Esophagus (tissue), 2 donors: Measurements from ENCODE around the gene ZSCAN25. TPM values are rescaled to one million over a fixed set of nuclear protein-coding genes. Genes with fewer than 3 reads are reported as not detected.
"Not testable (repeated sequence)": the region's sequence is repeated elsewhere in the genome, so short reads cannot be mapped to it uniquely, and the experiment has no call there.

Experiments
- H3K27ac ChIP-seq, 2 donors: one replicate each; pipeline ENCODE4 v1.5.1; 2013; ENCODE audit warnings: low read depth in 2 of 2, mild to moderate bottlenecking in 2 of 2, inconsistent platforms in 1 of 2, low read length in 1 of 2, moderate library complexity in 1 of 2
- H3K27me3 ChIP-seq, 2 donors: one replicate each; pipeline ENCODE4 v1.6.1; 2013; ENCODE audit warnings: low read length in 2 of 2, control low read depth in 1 of 2, mild to moderate bottlenecking in 1 of 2; ENCODE audit not compliant: insufficient read depth in 2 of 2, control insufficient read depth in 1 of 2
- H3K36me3 ChIP-seq, 2 donors: one replicate each; pipeline ENCODE4 v1.6.1; 2013; ENCODE audit warnings: low read length in 1 of 2; ENCODE audit not compliant: control insufficient read depth in 2 of 2, insufficient read depth in 2 of 2
- H3K4me1 ChIP-seq, 2 donors: one replicate each; pipeline ENCODE4 v1.6.1; 2013; ENCODE audit warnings: low read length in 1 of 2; ENCODE audit not compliant: control insufficient read depth in 2 of 2, insufficient read depth in 2 of 2
- H3K4me3 ChIP-seq, 2 donors: one replicate each; pipeline ENCODE4 v1.5.1; 2013; ENCODE audit warnings: low read length in 2 of 2, mild to moderate bottlenecking in 2 of 2, low read depth in 1 of 2, moderate library complexity in 1 of 2
- H3K9me3 ChIP-seq, 2 donors: one replicate each; pipeline ENCODE4 v1.6.1; 2013; ENCODE audit warnings: mild to moderate bottlenecking in 2 of 2, low read depth in 1 of 2, low read length in 1 of 2, moderate library complexity in 1 of 2; ENCODE audit not compliant: control insufficient read depth in 2 of 2, insufficient read depth in 1 of 2
- WGBS, 2 donors: extraction: QIAGEN DNeasy Blood & Tissue Kit; methylation state at CpG; one replicate each; pipeline ENCODE4 v1.1.7; 2013; 5-methylcytosine and 5-hydroxymethylcytosine counted together
- polyA plus RNA-seq, 2 donors: library from polyadenylated mRNA; stranded (reverse); fragments of 200-250 nt; gene quantifications; one replicate each; pipeline ENCODE4 v1.2.3, GENCODE V29; 2013
- donor health status: healthy with polysubstance abuse.
- donor health status: Bipolar disorder and iron deficiency.

ZSCAN25 gene
- polyA plus RNA-seq, 2 donors, result 4.4 to 4.5 TPM

DNA sequence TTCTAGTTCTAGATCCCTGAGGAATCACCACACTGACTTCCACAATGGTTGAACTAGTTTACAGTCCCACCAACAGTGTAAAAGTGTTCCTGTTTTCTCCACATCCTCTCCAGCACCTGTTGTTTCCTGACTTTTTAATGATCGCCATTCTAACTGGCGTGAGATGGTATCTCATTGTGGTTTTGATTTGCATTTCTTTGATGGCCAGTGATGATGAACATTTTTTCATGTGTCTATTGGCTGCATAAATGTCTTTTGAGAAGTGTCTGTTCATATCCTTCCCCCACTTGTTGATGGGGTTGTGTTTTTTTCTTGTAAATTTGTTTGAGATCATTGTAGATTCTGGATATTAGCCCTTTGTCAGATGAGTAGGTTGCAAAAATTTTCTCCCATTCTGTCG, 37.9 kb downstream of the ZSCAN25 start:
- not testable (repeated sequence) for H3K27me3 ChIP-seq, H3K36me3 ChIP-seq, H3K4me3 ChIP-seq, H3K4me1 ChIP-seq, H3K27ac ChIP-seq, H3K9me3 ChIP-seq
- 87 to 100% methylated on average over 1 to 2 of the region's 3 CpGs for WGBS, 2 donors

DNA sequence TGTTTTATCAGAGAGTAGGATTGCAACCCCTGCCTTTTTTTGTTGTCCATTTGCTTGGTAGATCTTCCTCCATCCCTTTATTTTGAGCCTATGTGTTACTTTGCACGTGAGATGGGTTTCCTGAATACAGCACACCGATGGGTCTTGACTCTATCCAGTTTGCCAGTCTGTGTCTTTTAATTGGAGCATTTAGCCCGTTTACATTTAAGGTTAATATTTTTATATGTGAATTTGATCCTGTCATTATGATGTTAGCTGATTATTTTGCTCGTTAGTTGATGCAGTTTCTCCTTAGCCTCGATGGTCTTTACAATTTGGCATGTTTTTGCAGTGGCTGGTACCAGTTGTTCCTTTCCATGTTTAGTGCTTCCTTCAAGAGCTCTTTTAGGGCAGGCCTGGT, 41.1 kb downstream of the ZSCAN25 start:
- H3K4me3 ChIP-seq, H3K9me3 ChIP-seq, H3K4me1 ChIP-seq, H3K27ac ChIP-seq, H3K27me3 ChIP-seq: not testable (repeated sequence)
- peaks cover 5 to 10% of the 10 kb centered on the region in 2 donors for H3K36me3 ChIP-seq
- WGBS, 2 donors, result 93% methylated on average over 5 of the region's 5 CpGs

- Histone ChIP-seq H3K27ac (peak overlapping the region in 1 of 2 donors; percentile 4), H3K36me3 (peaks cover 6 to 16% of the 10 kb centered on the region in 2 donors), H3K4me3 (no peak overlapping the region), H3K27me3 (no peaks in the 10 kb centered on the region), H3K4me1 (no peaks in the 10 kb centered on the region), H3K9me3 (peaks cover 0 to under 1% of the 10 kb centered on the region in 2 donors)
- WGBS, 2 donors, result 95 to 99% methylated on average over 3 of the region's 3 CpGs
Observed at GRCh38 chr7:99665312-99666012, 48.7 kb downstream of the ZSCAN25 start.

DNA sequence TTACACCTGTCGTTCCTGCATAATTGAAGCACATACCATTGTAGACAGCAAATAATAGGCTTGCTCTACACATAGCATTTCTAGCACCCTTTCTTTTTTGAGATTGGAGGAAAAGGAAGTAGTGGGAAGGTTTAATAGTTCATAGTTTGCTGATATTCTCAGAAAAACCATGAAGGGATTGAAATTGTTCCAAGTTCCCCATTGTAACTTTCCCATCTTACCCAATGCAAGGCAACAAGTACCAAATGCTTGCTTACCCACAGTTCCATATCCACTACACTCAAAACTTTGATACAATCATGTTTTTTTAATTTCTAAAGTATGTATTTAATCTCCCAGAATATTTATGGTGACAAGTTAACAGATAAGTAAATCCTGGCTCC, 49.3 kb downstream of the ZSCAN25 start:
- WGBS, 2 donors, result 88 to 89% methylated on average over 1 of the region's 1 CpG
- no peak overlapping the region for H3K4me3 ChIP-seq
- H3K36me3 ChIP-seq, result peaks cover 6 to 14% of the 10 kb centered on the region in 2 donors

GRCh38 chr7:99667179-99667578, 50.4 kb downstream of the ZSCAN25 start:
- no peaks in the 10 kb centered on the region for H3K9me3 ChIP-seq
- peaks cover 6 to 11% of the 10 kb centered on the region in 2 donors for H3K36me3 ChIP-seq
- H3K27me3 ChIP-seq, result no peaks in the 10 kb centered on the region
- no peak overlapping the region for H3K27ac ChIP-seq
- no peaks in the 10 kb centered on the region for H3K4me1 ChIP-seq
- H3K4me3 ChIP-seq, result no peak overlapping the region
- WGBS, 2 donors, result 73 to 86% methylated on average over 2 of the region's 2 CpGs

More for the DNA sequence above, 49.3 kb downstream of the ZSCAN25 start:
- Histone ChIP-seq H3K27me3 (no peaks in the 10 kb centered on the region), H3K9me3 (no peaks in the 10 kb centered on the region), H3K4me1 (no peaks in the 10 kb centered on the region), H3K27ac (no peak overlapping the region)

DNA sequence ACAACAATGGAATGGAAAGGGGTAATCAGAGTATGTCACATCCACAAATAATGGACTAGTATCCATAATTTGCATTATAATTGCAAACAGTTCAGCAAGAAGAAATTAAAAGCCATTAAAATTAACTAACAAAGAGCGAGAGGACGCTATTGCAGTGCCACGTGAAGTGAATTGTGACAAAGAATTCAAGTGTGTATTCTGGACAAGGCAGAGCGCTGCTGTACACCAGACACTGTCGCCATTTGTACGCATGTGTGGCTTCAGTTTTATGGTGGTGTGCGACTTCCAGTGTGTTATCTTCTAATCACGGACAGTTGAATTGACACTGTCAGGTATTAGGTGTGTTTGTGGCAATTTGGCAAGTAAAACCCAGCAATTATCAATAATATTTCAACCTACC, 51.8 kb downstream of the ZSCAN25 start:
- Histone ChIP-seq H3K27ac (no peak overlapping the region), H3K27me3 (no peaks in the 10 kb centered on the region), H3K4me3 (no peak overlapping the region), H3K36me3 (peaks cover 0 to 11% of the 10 kb centered on the region in 2 donors), H3K4me1 (no peaks in the 10 kb centered on the region), H3K9me3 (no peaks in the 10 kb centered on the region)
- 98 to 99% methylated on average over 8 of the region's 8 CpGs for WGBS, 2 donors

DNA sequence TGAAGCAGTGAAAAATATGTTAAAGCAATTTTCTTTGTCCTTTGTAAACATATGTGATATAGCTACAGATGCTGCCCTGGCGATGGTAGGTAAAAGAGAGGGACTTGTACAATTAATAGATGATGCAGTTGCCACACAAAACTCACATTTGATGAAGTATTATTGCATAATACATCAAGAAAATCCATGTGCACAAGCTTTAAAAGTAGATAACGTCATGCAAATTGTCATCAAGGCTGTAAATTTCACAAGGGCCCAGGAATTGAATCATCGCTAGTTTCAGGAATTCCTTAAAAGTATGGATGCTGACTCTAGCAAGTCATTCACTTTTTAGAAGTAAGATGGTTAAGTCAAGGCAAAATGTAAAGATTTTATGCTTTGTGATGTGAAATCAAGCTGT, 53.0 kb downstream of the ZSCAN25 start:
- H3K9me3 ChIP-seq, result no peaks in the 10 kb centered on the region
- no peaks in the 10 kb centered on the region for H3K4me1 ChIP-seq
- no peaks in the 10 kb centered on the region for H3K27me3 ChIP-seq
- no peak overlapping the region for H3K4me3 ChIP-seq
- no peak overlapping the region for H3K27ac ChIP-seq
- 95 to 96% methylated on average over 3 of the region's 3 CpGs for WGBS, 2 donors
- H3K36me3 ChIP-seq, result peaks cover 0 to 10% of the 10 kb centered on the region in 2 donors

DNA sequence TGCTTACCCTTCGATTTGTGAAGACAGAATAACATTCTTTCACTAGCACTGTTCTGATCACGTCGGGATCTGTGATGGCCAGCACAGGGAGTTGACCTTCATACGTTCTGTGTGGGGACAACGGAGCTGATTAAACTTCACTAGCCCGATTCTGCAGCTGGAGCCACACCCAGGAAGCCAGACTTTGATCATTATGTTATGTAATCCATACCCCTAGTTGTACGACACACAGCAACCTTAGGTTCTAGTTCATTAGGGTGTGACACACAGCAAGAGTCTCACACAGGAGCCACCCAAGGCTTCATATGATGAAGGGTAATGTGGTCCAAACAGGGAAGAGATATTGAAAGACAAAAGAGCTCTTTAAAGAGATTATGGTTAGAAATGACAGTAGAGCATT, 55.8 kb downstream of the ZSCAN25 start:
- 83 to 87% methylated on average over 7 of the region's 7 CpGs for WGBS, 2 donors
- Histone ChIP-seq H3K27ac (no peak overlapping the region), H3K9me3 (no peaks in the 10 kb centered on the region), H3K36me3 (peaks cover 0 to 6% of the 10 kb centered on the region in 2 donors), H3K27me3 (no peaks in the 10 kb centered on the region), H3K4me1 (no peaks in the 10 kb centered on the region), H3K4me3 (no peak overlapping the region)

DNA sequence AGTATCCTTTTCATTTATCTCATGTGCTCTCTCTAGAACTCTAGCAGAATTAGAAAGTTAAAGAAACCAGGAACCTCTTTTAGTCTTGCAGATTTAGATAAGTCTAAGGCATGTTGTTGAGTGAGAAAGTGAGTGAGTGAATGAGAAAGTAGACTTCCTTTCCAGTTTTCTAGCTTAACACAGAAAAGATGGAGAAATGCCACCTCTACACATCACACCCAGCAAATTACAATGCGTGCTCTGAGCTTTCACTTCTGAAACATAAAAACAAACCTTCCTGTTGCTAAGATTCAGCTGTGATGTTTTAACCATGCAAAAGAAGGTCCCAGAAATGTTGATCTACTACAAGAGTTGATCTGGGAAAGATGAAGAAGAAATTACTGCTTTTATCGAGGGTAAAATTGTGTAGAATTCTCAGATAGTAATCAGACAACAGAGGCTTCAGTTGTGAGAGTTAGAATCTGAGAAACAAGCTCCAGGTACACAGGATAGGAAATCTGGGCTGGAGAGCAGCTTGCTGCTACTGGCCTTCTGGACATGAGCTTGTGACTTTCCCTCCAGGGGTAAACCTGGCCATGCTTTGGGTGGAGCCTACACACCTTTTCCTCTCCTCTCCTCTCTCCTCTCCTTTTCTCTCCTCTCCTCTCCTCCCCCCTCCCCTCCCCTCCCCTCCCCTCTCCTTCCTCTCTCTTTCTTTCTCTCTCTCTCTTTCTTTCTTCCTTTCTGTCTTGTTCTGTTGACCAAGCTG, 58.4 kb downstream of the ZSCAN25 start:
- Histone ChIP-seq H3K4me1 (peaks cover 0 to 3% of the 10 kb centered on the region in 2 donors), H3K9me3 (no peaks in the 10 kb centered on the region), H3K27me3 (no peaks in the 10 kb centered on the region), H3K36me3 (peaks cover 0 to 4% of the 10 kb centered on the region in 2 donors), H3K4me3 (no peak overlapping the region), H3K27ac (no peak overlapping the region)
- WGBS, 2 donors, result 62 to 64% methylated on average over 2 of the region's 2 CpGs
